Measurements from ENCODE around the gene RNF103.
"Not testable (repeated sequence)": the region's sequence is repeated elsewhere in the genome, so short reads cannot be mapped to it uniquely, and the experiment has no call there.

Gene RNF103

GRCh38 chr2:86623043-86623493 lies 597 bp downstream of the RNF103 start:
- DNase-seq (ENCODE audit: low read depth in 2 of 2): no peak

GRCh38 chr2:86622519-86623042 lies 1.1 kb downstream of the RNF103 start:
- DNase-seq (ENCODE audit: low read depth in 2 of 2): no peak

- DNase-seq (ENCODE audit: low read depth in 2 of 2): no peak
Measured at GRCh38 chr2:86621280-86621943, 2.3 kb downstream of the RNF103 start.

DNA sequence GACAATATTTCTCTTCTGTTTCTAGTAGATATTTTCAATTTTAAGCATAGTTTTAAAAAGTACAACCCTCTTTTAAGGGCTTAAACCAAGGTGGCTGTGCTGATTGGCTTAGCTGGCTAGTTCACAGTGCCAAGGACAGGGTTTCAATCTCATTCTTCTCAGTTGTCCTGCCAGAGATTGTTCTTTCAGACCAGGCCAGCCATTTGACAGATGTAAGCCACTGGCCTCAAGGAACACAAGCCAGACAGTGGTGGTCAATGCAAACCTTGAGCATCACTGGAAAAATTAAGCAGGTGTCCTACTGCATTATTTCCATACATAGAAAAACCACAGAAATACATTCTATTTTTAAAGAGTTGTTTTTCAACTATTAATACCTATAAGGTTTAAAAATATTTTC lies 5.9 kb downstream of the RNF103 start:
- no peak for DNase-seq (ENCODE audit: low read depth in 2 of 2)

GRCh38 chr2:86617153-86617552 lies 6.5 kb downstream of the RNF103 start:
- DNase-seq (ENCODE audit: low read depth in 2 of 2): no peak

GRCh38 chr2:86616502-86616901 lies 7.2 kb downstream of the RNF103 start:
- DNase-seq (ENCODE audit: low read depth in 2 of 2): no peak

DNA sequence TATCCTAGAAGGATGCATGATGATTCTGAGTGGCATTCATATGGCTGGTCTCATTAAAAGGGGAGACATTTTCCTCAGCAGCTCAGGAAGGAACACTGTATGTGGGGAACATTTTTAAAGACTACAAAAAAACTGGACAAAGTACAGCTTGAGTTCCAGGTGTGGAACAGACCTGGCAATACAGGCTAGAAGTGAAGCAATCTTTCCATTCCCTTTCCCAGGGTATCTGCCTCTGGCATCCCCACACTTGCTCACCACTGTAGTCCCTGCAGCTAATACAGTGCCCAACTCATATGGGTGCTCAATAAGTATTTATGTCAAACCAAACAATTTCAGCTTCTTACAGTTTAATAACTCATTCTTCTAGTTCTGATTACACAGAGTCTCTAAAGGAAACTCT lies 8.1 kb downstream of the RNF103 start:
- DNase-seq (ENCODE audit: low read depth in 2 of 2): no peak

- DNase-seq (ENCODE audit: low read depth in 2 of 2): no peak
Measured at GRCh38 chr2:86613515-86613914, 10.2 kb downstream of the RNF103 start.

GRCh38 chr2:86610871-86611270 lies 12.8 kb downstream of the RNF103 start:
- DNase-seq (ENCODE audit: low read depth in 2 of 2): no peak

GRCh38 chr2:86608832-86609410 lies 14.7 kb downstream of the RNF103 start:
- DNase-seq (ENCODE audit: low read depth in 2 of 2): no peak

DNA sequence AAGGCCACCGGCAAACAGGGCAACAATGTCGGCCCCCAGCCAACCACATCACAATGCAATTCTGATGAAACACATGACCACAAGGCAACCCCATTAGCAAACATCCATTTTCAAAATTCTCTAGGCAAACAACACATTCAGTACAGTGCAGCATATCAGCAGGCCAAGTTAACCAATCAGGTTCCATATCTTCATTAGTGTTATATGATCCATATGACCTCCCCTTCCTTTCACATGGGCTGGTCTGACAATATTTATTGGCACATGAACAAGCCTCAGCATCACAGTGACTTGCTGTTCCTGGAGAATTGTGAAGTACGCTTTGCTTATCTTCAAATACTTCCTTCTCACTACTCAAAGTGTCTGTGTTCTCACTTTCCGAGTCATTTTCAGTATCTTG lies 19.8 kb downstream of the RNF103 start:
- DNase-seq (ENCODE audit: low read depth in 2 of 2): no peak

DNA sequence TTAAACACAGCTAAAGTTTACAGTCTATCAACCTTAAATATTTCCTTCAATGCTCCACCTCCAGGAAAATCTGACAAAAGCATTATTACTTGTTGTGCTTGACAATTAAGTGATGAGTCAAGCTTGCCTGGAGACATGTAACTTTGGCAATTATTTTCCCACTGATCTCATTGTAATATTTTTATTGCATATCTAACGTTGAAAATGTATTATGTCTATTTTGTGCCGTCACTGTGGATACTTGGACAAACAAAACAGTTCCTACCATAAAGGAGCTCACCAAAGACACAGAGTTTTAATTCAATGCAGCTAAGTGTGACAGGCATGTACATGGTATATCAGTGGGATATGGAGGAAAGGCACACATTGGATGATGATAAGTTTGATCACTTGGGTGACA lies 24.7 kb downstream of the RNF103 start:
- DNase-seq (ENCODE audit: low read depth in 2 of 2): no peak

- DNase-seq (ENCODE audit: low read depth in 2 of 2): no peak
Measured at GRCh38 chr2:86596118-86596517, 27.5 kb downstream of the RNF103 start.

DNA sequence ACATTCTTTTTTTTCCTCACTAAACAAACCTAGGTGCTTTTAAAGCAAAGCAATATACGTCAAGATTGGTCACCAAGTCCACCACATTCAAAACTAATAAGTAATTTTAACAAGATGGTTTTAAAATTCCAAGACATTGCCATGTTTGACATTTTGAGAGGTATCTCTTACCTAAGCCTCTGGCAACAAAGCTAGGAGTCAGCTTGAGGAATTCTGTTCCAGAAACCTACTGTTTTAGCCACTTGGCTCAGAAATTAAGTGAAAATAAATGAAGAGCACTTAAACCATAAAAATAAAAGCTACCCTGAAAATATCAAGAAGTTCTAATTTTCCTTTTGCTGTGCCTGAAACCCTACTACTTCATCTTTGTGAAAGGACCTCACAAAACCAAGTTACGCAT lies 30.4 kb downstream of the RNF103 start:
- no peak for DNase-seq (ENCODE audit: low read depth in 2 of 2)

DNA sequence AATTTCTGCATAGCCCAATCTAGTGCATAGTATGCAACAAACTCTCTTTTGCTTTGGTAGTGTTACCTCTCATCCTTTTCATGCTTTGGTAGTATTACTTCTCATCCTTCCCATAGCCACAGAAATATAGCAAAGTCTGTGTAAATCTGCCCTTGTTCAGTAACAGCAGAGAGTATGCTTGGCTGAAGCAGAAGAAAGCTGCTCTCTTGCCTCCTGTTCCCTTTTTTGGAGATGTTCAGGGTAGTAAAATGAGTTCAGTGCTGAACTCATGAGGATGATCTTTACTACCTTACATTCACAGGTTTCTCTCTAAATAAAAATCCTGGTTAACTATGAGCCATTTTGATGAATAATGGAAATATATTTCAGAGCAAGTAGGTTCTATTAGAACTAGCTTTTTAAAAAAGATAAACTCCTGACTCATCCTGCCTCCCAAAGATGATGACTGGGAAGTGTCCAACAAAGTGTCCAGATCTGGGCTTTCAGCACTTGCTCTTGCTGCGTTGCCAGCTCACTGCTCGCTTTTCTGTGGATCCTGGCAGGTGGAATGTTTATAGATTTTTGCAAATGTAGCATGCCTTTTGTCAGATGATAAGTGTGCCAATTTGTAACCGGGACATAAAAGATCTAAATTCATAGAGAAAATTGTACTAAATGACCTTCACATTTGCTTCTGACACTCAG lies 31.0 kb downstream of the RNF103 start:
- no peak for DNase-seq (ENCODE audit: low read depth in 2 of 2)

- not testable (repeated sequence) for DNase-seq (ENCODE audit: low read depth in 2 of 2)
Measured at GRCh38 chr2:86589701-86590100, 34.0 kb downstream of the RNF103 start.

DNA sequence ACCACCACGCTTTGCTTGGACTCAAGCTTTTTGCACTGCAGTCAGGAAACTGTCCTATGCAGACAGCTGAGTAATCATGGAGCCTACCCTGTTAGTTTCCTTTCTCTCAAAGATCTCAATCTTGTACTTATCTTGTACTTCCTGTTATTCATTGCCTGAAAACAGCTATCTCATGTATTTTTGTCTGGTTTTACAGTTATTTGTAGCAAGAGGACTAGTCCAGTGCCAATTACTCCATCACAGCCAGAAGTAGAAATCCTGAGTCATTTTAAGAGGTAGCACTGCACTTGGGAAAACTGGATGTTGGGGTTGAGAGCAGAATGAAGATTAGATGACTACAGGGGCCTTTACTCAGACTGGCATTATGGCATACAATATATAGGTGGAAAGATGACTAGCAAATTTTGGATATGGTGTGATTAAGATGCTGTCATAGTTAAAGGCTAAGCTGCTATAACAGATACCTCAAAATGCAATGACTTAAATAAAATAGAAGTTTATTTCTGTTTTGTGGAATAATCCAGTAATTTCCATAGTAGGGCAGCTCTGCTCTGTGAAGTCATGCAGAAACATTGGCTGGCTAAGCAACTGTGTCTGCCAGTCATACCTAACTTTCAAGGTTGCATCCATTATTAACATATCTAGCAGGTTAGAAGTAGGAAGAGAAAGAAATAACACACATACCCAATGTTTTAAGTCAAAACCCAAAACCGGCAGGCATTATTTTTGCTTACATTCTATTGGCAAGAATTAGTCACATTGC lies 39.3 kb downstream of the RNF103 start:
- no peak for DNase-seq (ENCODE audit: low read depth in 2 of 2)

GRCh38 chr2:86580560-86580959 lies 43.1 kb downstream of the RNF103 start:
- no peak for DNase-seq (ENCODE audit: low read depth in 2 of 2)

GRCh38 chr2:86577817-86578456 lies 45.7 kb downstream of the RNF103 start:
- no peak for DNase-seq (ENCODE audit: low read depth in 2 of 2)

- DNase-seq (ENCODE audit: low read depth in 2 of 2): no peak
Measured at GRCh38 chr2:86570059-86570458, 53.6 kb downstream of the RNF103 start.

- DNase-seq (ENCODE audit: low read depth in 2 of 2): no peak
Measured at GRCh38 chr2:86566821-86567190, 56.9 kb downstream of the RNF103 start.

Data from fibroblast of skin of left quadriceps (primary cell).